Osteoblast (primary cell): Measurements from ENCODE around the gene CEP170B. TPM values are rescaled to one million over a fixed set of nuclear protein-coding genes. Genes with fewer than 3 reads are reported as not detected.
"Not testable (repeated sequence)": the region's sequence is repeated elsewhere in the genome, so short reads cannot be mapped to it uniquely, and the experiment has no call there.

Experiments
- DNase-seq: peaks from one replicate; pipeline ENCODE4 v3.0.0; 2011; ENCODE audit warnings: low spot score, mixed read lengths; ENCODE audit not compliant: insufficient read length; ENCODE audit errors: missing footprints
- H2AFZ ChIP-seq: 2 replicates; pipeline ENCODE4 v1.6.0; 2011; ENCODE audit warnings: mild to moderate bottlenecking, low read length
- H3K27ac ChIP-seq: 2 replicates; pipeline ENCODE4 v1.5.1; 2011; ENCODE audit warnings: mild to moderate bottlenecking, low read depth, low read length, moderate library complexity
- H3K27me3 ChIP-seq: 2 replicates; pipeline ENCODE4 v1.6.0; 2012; ENCODE audit warnings: mild to moderate bottlenecking, control low read depth, inconsistent platforms, low read length, moderate library complexity; ENCODE audit not compliant: insufficient read depth
- H3K36me3 ChIP-seq: 2 replicates; pipeline ENCODE4 v1.5.1; 2011; ENCODE audit warnings: mild to moderate bottlenecking, low read length, control low read depth, moderate library complexity; ENCODE audit not compliant: insufficient read depth
- H3K4me1 ChIP-seq: 2 replicates; pipeline ENCODE4 v1.5.1; 2011; ENCODE audit warnings: mild to moderate bottlenecking, low read length, control low read depth, moderate library complexity; ENCODE audit not compliant: insufficient read depth
- H3K4me2 ChIP-seq: 2 replicates; pipeline ENCODE4 v1.6.0; 2011; ENCODE audit warnings: mild to moderate bottlenecking, low read length; ENCODE audit not compliant: insufficient read depth
- H3K4me3 ChIP-seq: fragments of 200-600 bp; sonication (generic); 3 replicates; pipeline ENCODE4 v1.5.1; 2012; ENCODE audit warnings: mild to moderate bottlenecking, low read length, inconsistent platforms; ENCODE audit not compliant: insufficient read depth
- H3K79me2 ChIP-seq: 2 replicates; pipeline ENCODE4 v1.6.0; 2012; ENCODE audit warnings: mild to moderate bottlenecking, low read length, control low read depth, inconsistent platforms; ENCODE audit not compliant: insufficient read depth
- H3K9me3 ChIP-seq: 2 replicates; pipeline ENCODE4 v1.5.1; 2011; ENCODE audit warnings: low read depth, low read length, control low read depth
- H4K20me1 ChIP-seq: 2 replicates; pipeline ENCODE4 v1.6.0; 2012; ENCODE audit warnings: mild to moderate bottlenecking, low read length, control low read depth; ENCODE audit not compliant: insufficient read depth
- CTCF ChIP-seq: IDR thresholded peaks from 2 replicates; pipeline ENCODE4 v1.5.1; 2011; ENCODE audit warnings: mild to moderate bottlenecking, low read depth, low read length, moderate library complexity; ENCODE audit errors: extremely low read depth
- total RNA-seq: library from RNA; depleted of rRNA; stranded (reverse); fragments of >200 nt; gene quantifications from 2 replicates; pipeline ENCODE4 v1.2.3, GENCODE V29; 2012

The CEP170B gene
- total RNA-seq, 1 donor: 21.0 TPM

- Histone ChIP-seq H3K4me3 (peak overlapping the region; percentile 62), H3K79me2 (no peaks in the 10 kb centered on the region), H3K36me3 (no peaks in the 10 kb centered on the region), H4K20me1 (no peaks in the 10 kb centered on the region), H3K27me3 (no peaks in the 10 kb centered on the region), H2AFZ (peak overlapping the region; percentile 50), H3K9me3 (no peaks in the 10 kb centered on the region), H3K4me2 (peak overlapping the region; percentile 78), H3K4me1 (peaks cover 3% of the 10 kb centered on the region), H3K27ac (no peak overlapping the region)
- no peak for DNase-seq
- TF ChIP-seq CTCF: no peak
These were observed 38.2 kb upstream of the CEP170B start for GRCh38 chr14:104826861-104827176.

GRCh38 chr14:104827177-104828055, 37.7 kb upstream of the CEP170B start:
- no peaks in the 10 kb centered on the region for H3K27me3 ChIP-seq
- H3K4me3 ChIP-seq: peak overlapping the region; percentile 62
- peak; percentile 40 for TF ChIP-seq CTCF
- peak; percentile 93 for DNase-seq
- no peaks in the 10 kb centered on the region for H3K36me3 ChIP-seq
- H3K4me1 ChIP-seq: peaks cover 3% of the 10 kb centered on the region
- H3K27ac ChIP-seq: no peak overlapping the region
- H2AFZ ChIP-seq: peak overlapping the region; percentile 50
- no peaks in the 10 kb centered on the region for H3K79me2 ChIP-seq
- no peaks in the 10 kb centered on the region for H4K20me1 ChIP-seq
- H3K4me2 ChIP-seq: peak overlapping the region; percentile 78
- no peaks in the 10 kb centered on the region for H3K9me3 ChIP-seq

- Histone ChIP-seq H3K4me3 (no peak overlapping the region), H3K36me3 (no peaks in the 10 kb centered on the region), H3K27ac (no peak overlapping the region), H3K4me1 (peaks cover 3% of the 10 kb centered on the region), H3K9me3 (no peaks in the 10 kb centered on the region), H3K4me2 (no peak overlapping the region), H2AFZ (peak overlapping the region; percentile 15), H3K79me2 (no peaks in the 10 kb centered on the region), H3K27me3 (no peaks in the 10 kb centered on the region), H4K20me1 (no peaks in the 10 kb centered on the region)
- peak; percentile 62 for DNase-seq
- no peak for TF ChIP-seq CTCF
These were observed 34.3 kb upstream of the CEP170B start for GRCh38 chr14:104830781-104831180.

GRCh38 chr14:104836171-104836935, 28.7 kb upstream of the CEP170B start:
- H3K4me3 ChIP-seq, H3K36me3 ChIP-seq, DNase-seq, H3K4me2 ChIP-seq, H4K20me1 ChIP-seq, H2AFZ ChIP-seq, H3K27ac ChIP-seq, H3K4me1 ChIP-seq, H3K79me2 ChIP-seq, H3K27me3 ChIP-seq, H3K9me3 ChIP-seq: not testable (repeated sequence)
